HG03039 (cell line): Measurements from ENCODE around the gene TRPT1.

Source experiments
- ATAC-seq: cut with Tn5 transposase; IDR thresholded peaks from one replicate; pipeline ENCODE4 v1.9.1; 2021; ENCODE audit warnings: mild to moderate bottlenecking, moderate library complexity; ENCODE audit not compliant: unreplicated experiment

Gene TRPT1

DNA sequence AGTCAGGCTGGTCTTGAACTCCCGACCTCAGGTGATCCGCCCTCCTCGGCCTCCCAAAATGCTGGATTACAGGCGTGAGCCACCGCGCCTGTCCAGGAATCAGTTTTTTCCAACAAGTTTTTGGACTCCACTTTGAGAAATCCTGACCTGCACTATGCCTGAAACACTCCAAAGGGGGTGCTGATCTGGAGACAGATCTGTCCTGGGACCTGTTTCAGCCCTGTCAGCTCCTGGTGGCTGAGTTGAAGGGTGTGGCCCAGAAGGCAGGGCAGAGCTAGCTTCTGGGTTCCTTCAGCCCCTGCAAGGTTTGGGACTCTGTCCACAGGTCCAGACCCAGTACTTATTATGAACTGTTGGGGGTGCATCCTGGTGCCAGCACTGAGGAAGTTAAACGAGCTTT, 5.6 kb upstream of the TRPT1 start:
- no peak for ATAC-seq

DNA sequence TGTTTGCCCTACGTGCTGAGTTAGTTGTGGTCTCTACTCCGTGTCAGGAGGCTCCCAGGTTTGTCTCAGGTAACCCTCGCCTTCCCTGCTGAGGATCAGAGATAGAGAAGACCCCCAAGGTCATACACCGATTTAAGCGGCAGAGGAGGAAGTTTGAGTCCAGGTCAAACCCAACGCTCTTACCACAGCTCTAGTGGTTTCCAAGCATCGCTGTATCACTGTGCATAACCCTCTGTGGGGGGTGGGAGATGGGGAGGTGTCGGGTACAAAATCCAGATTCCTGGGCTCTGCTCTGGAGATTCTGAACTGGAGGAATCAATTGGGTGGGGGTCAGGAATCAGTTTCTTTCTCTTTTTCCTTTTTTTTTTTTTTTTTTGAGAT, 5.0 kb upstream of the TRPT1 start:
- ATAC-seq, result no peak

DNA sequence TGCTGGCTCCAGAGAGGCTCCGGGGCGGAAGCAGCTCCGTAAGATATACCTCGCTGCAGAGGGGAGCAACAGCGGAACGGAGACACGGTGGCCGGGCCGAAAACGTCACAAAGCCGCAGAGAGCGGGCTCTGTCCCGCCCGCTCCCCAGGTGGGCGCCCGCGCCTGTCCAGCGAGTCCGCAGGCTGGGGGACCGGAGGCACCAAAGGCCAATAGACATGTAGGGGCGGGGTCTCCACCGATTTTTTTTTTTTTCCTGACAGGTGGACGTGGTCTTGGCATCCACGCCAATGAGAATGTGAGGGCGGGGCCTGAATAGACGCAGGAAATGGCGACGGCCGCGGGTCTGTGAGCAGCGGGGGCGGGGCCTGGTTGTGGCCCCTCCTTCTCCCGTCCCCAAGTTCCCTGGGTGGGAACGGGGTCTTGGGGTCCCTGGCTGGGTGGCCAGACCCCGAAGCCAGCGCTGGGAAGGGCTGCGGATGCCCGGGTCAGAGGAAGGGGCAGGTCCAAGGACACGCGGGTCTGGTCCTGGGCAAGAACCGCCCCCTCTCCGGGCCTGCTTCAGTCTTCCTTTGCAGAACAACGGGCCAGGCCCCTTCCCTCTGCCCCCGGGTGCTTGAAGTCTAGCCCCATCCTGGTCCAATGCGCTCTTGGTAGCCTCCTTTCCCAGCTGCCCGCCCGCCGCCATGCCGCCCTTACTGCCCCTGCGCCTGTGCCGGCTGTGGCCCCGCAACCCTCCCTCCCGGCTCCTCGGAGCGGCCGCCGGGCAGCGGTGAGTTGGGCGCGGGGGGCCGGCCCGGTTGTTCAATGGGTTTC, 4.4 kb upstream of the TRPT1 start, which contains the start of gene DNAJC4:
DNAJC4 (plus strand) TSS at position 378 of the 814 bp plus-strand sequence; CDS start at position 685, 307 bp downstream.
- peak; percentile 42 for ATAC-seq

DNA sequence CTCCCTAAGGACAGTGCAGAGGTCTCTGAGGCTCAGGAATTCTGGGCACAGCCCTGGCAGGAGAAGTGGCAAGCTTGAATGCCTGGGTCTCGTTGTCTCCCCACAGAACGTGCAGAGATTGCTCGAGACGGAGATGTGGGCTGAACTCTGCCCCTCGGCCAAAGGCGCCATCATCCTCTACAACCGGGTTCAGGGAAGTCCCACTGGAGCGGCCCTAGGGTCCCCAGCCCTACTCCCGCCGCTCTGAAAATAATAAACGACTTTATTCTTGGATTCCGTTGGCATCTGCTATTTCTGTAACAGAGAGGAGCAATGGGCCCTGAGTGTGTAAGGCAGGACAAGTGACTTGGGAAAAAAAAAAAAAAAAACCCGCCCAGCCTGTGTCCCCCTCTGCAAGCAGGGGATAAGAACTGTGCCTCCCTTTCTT, 3.8 kb upstream of the TRPT1 start:
- no peak for ATAC-seq

DNA sequence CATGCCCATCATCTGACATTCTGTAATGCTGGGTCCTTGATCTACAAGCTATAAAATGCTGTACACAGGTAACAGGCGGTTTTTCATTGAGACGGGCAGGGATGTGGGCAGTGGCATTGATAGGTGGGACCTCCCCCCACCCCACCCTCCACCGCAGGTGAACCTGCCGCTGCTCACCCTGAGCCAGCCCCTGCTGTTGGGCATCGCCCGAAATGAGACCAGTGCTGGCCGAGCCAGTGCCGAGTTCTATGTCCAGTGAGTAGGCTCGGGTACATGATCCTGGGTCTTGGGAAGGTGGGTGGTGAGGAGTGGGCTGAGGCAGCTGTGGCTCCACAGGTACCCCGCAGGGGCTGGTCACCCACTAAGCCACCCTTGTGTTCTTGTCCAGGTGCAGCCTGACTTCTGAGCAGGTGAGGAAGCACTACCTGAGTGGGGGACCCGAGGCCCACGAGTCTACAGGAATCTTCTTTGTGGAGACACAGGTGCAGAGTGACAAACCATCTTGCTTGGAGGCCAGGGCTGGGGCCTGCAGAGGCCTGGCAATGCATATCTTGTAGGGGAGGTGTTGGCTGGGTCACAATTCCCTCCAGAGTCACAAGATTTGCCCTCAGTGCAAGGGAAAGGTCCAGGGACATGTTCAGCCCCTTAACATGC, 3.2 kb upstream of the TRPT1 start:
- ATAC-seq, result no peak

DNA sequence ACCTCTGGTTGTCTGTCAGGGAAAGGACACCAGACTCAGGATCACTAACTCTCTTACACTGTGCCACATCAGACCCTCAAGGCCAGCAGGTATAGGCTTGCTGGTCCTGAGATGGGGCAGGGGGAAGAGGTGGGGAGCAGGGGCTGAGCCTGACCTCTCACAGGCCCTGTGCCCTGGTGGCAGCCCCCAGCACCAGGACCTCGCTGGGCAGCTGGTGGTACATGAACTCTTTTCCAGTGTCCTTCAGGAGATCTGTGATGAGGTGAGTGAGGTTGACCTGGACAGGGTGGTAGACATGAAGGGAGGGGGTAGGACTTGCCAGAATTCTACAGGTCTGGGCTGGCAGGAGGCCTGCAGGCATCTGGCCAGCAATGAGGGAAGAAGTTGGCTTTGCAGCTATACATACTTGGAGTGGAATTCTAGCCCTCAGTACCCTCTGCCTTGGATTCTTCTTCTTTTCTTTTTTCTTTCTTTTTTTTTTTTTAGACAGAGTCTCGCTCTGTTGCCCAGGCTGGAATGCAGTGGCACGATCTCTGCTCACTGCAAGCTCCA, 1.5 kb upstream of the TRPT1 start:
- ATAC-seq, result no peak

DNA sequence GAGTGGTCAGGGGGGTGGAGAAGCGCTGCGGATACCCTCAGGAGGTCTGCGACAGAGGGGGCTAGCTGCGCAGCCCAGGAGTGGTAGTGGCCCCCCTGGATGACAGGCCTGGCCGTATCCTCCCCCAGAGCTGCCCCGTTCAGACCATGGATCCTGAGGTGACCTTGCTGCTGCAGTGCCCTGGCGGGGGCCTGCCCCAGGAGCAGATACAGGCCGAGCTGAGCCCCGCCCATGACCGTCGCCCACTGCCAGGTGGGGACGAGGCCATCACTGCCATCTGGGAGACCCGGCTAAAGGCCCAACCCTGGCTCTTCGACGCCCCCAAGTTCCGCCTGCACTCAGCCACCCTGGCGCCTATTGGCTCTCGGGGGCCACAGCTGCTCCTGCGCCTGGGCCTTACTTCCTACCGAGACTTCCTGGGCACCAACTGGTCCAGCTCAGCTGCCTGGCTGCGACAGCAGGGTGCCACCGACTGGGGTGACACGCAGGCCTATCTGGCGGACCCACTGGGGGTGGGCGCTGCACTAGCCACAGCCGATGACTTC, 593 bp upstream of the TRPT1 start:
- no peak for ATAC-seq

DNA sequence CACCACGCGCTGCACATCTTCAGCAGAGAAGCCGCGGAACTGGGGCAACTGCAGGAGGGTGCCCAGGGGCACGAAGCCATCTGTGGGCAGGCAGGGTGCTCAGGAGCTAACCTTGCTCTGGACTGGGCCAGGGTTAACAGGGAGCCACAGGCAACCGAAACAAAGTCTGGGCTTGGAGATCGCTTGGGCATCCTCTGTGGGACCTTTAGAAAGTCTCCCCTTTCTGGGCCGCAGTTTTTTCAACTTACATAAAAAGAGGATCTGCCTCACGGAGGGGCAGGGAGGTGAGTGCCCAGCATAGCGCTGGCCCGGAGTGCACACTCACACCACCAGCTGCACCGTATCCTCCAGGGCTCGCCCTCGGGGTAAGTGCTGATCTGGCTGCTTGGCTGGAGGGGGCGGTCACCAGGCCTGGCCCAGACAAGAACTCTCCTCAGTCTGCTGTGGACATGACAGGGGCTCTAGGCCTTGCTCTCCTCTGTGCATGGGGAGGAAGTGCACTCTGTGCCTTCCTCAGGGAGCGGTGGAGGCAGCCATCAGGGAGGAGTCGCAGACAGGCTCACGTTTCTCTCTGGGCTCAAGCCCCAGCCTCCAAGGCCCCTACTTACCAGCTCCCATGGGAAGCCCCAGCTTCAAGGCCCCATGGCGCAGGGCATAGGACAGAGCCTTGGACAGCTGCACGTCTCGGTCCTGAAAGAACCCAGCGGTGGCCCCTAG, 937 bp downstream of the TRPT1 start:
- no peak for ATAC-seq

DNA sequence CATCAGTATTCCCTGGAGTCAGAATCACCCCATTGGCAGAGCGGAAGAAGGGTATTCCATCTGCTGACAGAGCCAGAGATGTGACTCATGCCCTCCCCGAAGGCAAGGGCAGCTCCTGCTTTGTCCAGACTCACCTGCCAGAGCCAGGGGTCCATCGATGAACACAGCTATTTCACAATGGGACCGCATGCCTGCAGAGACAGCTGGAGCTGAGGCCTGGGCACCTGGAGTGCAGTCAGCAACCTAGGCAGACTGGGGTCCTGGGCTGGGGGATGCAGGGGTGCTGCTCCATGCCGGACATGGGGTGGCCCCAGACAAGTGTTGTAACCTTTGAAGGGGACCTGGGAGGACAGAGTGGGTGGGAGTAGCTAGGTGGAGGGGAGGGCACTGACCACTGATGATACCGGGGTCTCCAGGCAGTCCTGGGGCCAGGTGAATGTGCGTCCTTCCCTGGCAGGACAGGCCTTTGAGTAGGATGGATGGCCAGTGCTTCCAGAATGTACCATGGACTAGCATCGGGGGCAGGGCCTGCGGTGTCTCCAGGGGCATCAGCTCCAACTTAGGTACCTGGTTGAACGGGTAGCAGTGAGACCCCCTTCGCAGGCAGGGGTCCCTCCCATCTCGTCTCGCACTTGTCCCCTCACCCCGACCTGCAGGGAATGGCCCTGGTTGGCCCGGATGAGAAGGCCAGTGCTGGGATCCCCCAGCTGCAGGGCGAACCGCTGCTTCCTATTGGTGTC, 1.7 kb downstream of the TRPT1 start:
- ATAC-seq, result no peak

DNA sequence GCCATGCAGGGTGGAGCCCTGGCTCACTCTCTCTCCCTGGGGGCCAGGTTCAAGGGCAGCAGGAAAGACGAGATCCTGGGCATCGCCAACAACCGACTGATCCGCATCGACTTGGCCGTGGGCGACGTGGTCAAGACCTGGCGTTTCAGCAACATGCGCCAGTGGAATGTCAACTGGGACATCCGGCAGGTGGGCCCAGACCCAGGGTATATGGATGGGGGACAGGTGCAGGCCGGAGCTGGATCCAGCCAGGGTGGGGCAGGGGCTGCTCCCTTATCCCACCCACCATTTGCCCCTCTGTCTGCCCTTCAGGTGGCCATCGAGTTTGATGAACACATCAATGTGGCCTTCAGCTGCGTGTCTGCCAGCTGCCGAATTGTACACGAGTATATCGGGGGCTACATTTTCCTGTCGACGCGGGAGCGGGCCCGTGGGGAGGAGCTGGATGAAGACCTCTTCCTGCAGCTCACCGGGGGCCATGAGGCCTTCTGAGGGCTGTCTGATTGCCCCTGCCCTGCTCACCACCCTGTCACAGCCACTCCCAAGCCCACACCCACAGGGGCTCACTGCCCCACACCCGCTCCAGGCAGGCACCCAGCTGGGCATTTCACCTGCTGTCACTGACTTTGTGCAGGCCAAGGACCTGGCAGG, 2.9 kb downstream of the TRPT1 start:
- ATAC-seq, result no peak

DNA sequence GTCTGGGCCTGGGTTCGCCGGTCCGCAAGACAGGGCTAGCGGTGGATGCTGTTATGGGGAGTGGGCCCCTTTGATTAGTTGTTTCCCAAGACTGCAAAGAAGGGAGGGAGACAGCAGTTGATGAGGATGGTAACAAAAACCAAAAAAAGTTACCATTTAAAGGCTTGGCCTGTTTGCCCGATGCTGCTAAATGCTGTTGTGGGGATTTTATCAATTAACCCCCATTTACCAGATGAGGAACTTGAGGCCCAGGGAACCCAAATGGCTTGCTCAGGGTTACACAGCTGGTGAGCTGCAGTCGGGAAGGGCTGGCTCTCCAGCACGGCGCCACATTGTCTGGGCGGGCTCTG, 3.4 kb downstream of the TRPT1 start:
- ATAC-seq, result no peak

DNA sequence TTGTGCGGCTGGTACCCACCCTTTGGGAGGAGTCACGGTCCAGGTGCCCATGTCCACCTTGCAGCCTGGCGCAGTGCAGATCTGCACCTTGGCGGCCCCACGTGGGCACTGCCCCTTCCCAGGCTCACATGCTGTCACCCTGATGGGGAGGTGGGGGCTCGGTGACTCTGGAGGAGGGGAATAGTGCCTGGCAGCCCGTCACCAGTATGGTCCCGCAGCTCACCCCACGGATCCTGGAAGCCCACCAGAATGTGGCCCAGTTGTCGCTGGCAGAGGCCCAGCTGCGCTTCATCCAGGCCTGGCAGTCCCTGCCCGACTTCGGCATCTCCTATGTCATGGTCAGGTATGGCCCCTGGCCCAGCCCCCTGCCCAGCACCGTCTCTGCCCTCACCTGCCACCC, 5.2 kb downstream of the TRPT1 start:
- no peak for ATAC-seq

DNA sequence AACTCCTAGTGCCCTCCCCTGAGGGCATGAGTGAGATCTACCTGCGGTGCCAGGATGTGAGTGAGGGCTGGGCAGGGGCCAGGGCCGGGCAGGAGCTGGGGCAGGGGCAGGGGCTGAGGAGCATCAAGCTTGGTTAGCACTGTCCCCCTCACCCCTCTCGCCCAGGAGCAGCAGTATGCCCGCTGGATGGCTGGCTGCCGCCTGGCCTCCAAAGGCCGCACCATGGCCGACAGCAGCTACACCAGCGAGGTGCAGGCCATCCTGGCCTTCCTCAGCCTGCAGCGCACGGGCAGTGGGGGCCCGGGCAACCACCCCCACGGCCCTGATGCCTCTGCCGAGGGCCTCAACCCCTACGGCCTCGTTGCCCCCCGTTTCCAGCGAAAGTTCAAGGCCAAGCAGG, 5.7 kb downstream of the TRPT1 start:
- no peak for ATAC-seq

DNA sequence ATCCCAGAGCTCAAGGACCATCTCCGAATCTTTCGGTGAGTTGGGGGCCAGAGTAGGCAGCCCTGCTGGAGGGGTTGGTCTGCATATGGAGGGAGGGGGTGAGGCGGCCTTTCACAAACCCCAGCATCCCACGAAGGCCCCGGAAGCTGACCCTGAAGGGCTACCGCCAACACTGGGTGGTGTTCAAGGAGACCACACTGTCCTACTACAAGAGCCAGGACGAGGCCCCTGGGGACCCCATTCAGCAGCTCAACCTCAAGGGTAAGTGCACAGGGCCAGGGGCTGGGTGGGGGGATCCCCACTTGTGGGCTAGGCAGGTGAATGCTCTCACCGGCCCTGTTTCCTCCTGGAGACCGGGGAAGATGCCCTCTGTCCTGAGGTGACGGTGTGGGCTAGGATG, 6.2 kb downstream of the TRPT1 start:
- ATAC-seq, result no peak

DNA sequence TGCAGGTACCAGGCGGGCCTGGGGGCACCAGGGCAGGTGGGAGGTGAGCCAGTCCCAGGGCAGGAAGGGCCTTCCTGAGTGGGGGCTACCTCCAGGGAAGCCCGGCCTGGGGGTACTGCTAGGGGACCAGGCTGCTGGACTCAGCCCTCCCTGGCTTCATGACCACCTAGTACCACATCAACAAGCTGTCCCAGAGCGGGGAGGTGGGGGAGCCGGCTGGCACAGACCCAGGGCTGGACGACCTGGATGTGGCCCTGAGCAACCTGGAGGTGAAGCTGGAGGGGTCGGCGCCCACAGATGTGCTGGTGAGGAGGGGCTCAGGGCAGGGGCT, 6.7 kb downstream of the TRPT1 start:
- no peak for ATAC-seq

DNA sequence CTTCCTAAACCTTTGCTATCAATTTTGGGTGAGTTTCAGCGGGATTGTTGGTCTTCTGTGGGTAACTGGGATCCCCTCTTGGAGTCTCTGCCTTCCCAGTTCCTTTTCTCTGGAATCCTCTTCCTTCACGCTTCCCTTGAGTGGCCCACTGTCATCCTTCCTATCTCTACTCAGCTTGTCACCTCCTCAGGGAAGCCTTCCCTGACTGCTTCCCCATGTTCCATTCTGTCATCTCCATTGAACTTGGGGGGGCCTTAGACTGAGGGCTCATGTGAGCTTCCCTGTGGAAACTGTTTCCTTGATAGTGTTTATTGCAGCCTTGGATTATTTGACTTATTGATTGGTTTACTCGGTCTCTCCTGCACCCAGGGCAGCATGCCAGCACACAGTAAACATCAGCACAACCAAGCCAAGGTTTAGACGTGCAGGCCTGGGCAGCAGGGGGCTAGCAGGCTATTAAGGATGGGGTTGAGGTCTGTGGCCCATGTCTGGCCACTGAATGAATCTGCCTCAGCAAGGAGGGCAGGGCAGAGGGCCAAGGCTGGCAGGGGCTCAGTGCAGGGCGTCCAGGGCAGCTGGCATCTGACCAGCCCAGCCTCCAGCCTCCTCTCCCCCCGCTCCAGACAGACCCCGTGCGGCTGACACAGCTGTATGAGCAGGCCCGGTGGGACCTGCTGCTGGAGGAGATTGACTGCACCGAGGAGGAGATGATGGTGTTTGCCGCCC, 7.2 kb downstream of the TRPT1 start:
- ATAC-seq, result no peak

DNA sequence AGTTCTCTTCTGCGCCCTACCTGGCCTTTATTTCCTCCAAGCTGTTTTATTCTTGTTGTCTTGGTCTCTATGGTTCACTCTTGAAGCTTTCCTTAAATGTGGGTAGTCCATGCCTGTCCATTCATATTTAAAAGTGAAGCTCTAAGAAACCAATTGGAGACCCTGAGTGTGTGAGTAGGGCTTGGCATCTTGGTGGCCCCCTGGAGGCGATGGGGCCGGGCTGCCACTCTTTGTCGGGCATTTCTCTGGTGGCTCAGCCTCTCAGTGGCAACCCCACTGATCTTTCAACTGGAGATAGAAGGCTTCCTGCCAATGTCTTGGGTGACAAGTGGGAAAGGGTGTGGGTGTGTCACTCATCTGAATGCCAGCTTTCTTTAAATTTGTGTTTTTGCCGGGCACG, 9.1 kb downstream of the TRPT1 start:
- ATAC-seq, result no peak

DNA sequence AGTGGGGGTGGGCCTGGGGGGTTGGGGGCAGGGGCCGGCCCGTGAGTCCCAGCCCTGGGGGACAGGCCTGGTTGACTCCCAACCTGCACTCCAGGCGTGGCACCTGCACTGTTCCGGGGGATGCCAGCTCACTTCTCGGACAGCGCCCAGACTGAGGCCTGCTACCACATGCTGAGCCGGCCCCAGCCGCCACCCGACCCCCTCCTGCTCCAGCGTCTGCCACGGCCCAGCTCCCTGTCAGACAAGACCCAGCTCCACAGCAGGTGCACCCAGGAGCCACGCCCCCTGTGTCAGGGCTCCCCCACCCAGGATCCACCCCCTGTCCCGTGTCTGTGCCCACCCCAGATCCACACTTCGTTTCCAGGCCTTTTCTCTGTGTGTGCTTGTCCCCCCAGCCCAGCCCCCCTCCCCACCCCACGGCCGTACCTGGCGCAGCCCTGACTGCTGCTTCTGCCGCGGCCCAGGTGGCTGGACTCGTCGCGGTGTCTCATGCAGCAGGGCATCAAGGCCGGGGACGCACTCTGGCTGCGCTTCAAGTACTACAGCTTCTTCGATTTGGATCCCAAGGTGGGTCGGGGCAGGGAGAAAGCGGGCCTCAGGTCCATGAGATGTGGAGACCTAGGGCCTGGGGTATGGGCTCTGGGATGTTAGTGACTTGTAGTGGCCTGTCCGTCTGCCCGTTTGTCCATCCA, 14.7 kb downstream of the TRPT1 start:
- ATAC-seq, result no peak
